Activated T-helper 1 cell treated with anti-CD3 and anti-CD28 coated beads, Interleukin-12 subunit alpha, Interleukin-12 subunit beta, Interleukin-2, Interleukin-4 antibody, amounts not matched to agents 30 ng/mL and 10 ng/mL and 1 ng/mL, durations not matched to agents 14 hours and 24 hours and 36 hours (primary cell): ENCODE data around the gene ANKRD2. TPM values are rescaled to one million over a fixed set of nuclear protein-coding genes. Genes with fewer than 3 reads are reported as not detected.

ENCODE experiments used
- DNase-seq: peaks from one replicate; pipeline ENCODE4 v3.0.0; 2021; ENCODE audit warnings: low spot score
- H3K27ac Mint-ChIP-seq: one replicate; pipeline ENCODE4 v1.8.0; 2021; ENCODE audit warnings: mild to moderate bottlenecking, mixed read lengths
- H3K27me3 Mint-ChIP-seq: one replicate; pipeline ENCODE4 v1.8.0; 2022; ENCODE audit warnings: mild to moderate bottlenecking, moderate library complexity, mixed read lengths; ENCODE audit not compliant: insufficient read depth
- H3K36me3 Mint-ChIP-seq: one replicate; pipeline ENCODE4 v1.8.0; 2021; ENCODE audit warnings: low read depth, mixed read lengths
- H3K4me1 Mint-ChIP-seq: one replicate; pipeline ENCODE4 v1.8.0; 2021; ENCODE audit warnings: low read depth, mixed read lengths
- H3K4me3 Mint-ChIP-seq: one replicate; pipeline ENCODE4 v1.8.0; 2021; ENCODE audit warnings: mild to moderate bottlenecking, moderate library complexity, mixed read lengths
- H3K9me3 Mint-ChIP-seq: one replicate; pipeline ENCODE4 v1.8.0; 2021; ENCODE audit warnings: mixed read lengths
- intact Hi-C: fragments of 100-400 bp; cut with micrococcal nuclease; formaldehyde crosslinking; loops from one replicate; pipeline ENCODE4 v1.15.1; 2024
- total RNA-seq: library from RNA; stranded (reverse); gene quantifications from 2 replicates; pipeline ENCODE4 v1.2.3, GENCODE V29; 2022

Gene ANKRD2
- total RNA-seq, 1 donor from 2014 or later: not detected

DNA sequence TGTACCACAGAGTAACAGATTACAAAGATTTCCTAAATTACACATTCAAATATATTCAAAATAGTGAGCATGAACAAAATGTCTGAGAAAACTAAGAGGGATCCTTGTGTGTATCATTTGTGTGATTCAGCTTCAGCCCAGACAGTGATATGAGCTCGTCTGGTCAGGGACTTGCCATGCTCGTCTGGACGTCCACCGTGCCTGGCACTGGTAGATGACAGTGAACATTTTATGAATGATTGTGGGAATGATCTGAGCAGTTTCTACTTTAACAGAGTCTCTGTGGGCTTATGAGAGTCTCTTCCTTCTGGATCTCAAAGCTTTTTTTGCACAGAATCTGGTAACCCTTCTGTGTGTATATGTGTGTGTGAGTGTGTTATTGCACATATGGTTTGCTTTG lies 34.2 kb upstream of the ANKRD2 start:
- Mint-ChIP-seq H3K4me3 (no peak overlapping the region), H3K36me3 (no peaks in the 10 kb centered on the region), H3K9me3 (no peaks in the 10 kb centered on the region), H3K27ac (no peak overlapping the region), H3K4me1 (peaks cover 16% of the 10 kb centered on the region), H3K27me3 (peaks cover 3% of the 10 kb centered on the region)
- DNase-seq: no peak
- intact Hi-C loops: no loop called here

DNA sequence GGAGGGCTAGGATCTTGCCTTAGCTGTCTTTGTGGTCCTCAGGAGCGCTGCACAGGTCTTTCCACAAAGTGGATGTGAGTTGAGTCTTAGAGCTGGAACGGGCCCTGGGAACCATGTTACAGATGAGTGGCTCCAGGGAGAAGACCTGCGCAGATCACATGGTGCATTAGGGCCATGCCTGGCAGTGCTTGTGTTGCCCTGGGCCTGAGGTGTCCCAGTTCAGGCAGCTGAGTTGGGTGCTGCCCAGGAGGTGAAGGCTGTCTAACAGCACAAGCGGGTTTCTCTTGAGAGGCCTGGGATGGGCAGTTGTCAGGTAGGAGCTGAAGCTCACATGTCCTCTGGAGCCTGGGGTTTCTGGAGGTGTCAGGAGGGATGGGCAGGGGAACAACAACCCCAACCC lies 33.7 kb upstream of the ANKRD2 start:
- no peak for DNase-seq
- Mint-ChIP-seq H3K27ac (no peak overlapping the region), H3K27me3 (peaks cover 2% of the 10 kb centered on the region), H3K4me3 (no peak overlapping the region), H3K36me3 (no peaks in the 10 kb centered on the region), H3K9me3 (no peaks in the 10 kb centered on the region), H3K4me1 (peaks cover 20% of the 10 kb centered on the region)
- intact Hi-C loops: no loop called here

DNA sequence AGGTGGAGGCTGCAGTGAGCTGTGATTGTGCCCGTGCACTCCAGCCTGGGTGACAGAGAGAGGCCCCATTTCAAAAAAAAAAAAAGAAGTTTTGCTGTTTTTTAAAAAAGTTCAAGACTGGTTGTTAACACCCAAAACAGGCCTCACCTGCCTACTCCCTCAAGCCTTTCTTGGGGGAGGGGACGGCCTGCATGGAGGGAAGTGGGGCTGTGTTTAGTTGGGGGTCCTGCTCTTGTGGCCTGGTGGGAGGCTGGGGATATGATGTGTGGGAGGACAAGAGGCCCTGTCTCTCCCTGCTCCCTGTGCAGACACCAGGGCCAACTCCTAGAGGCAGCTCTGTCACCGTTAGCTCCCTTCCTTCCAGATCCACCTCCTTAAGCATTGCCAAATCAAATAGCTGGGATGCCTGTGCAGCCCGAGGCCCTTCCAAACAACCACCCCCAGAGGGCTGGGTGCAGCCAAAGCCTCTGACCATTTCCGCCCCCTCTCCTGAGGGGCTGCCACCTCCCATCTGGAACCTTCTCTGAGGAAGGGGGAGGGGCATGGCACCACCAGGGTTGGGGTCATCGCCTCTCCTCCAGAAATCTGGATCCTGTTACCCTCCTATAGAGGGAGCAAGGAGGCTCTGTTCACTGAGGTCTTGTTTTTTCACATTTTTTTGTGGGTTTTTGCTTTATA lies 32.9 kb upstream of the ANKRD2 start:
- Mint-ChIP-seq H3K36me3 (no peaks in the 10 kb centered on the region), H3K4me3 (no peak overlapping the region), H3K27ac (peak overlapping the region; percentile 52), H3K27me3 (peaks cover 2% of the 10 kb centered on the region), H3K9me3 (no peaks in the 10 kb centered on the region), H3K4me1 (peaks cover 21% of the 10 kb centered on the region)
- intact Hi-C loops: no loop called here
- no peak for DNase-seq

DNA sequence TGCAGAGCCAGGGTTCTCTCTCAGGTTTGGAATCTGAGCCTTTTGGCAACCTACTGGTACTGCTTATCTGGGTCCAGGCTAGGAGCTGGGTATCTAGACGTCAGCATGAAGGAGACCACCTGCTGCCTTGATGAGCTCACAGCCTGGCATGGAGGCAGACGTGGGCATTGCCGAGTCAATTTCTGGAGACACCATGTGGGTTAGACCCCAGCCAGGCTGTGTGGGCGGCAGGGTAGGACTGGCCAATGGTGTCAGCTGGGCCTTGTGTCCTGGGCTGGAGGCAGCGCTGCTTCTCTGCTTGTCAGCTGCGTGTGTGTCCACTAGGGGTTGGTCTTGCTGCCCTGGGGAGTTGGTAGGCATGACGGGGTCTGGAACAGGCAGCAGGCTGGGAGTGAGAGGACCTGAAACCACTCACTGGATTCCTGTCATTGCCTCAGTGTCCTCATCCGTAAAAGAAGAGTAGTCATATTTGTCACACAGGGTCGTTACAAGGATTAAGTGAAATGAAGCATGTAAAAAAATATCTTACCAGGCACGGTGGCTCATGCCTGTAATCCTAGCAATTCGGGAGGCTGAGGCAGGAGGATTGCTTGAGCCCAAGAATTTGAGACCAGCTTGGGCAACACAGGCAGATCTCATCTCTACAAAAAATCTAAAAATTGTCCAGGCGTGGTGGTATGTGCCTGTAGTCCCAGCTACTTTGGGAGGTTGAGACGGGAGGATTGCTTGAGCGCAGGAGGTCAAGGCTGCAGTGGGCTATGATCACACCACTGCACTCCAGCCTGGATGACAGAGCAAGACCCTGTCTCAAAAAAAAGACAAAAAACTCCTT lies 31.7 kb upstream of the ANKRD2 start:
- Mint-ChIP-seq H3K4me1 (peaks cover 29% of the 10 kb centered on the region), H3K9me3 (no peaks in the 10 kb centered on the region), H3K27me3 (peaks cover 2% of the 10 kb centered on the region), H3K4me3 (no peak overlapping the region), H3K36me3 (no peaks in the 10 kb centered on the region), H3K27ac (no peak overlapping the region)
- intact Hi-C loops: no loop called here
- DNase-seq: no peak

DNA sequence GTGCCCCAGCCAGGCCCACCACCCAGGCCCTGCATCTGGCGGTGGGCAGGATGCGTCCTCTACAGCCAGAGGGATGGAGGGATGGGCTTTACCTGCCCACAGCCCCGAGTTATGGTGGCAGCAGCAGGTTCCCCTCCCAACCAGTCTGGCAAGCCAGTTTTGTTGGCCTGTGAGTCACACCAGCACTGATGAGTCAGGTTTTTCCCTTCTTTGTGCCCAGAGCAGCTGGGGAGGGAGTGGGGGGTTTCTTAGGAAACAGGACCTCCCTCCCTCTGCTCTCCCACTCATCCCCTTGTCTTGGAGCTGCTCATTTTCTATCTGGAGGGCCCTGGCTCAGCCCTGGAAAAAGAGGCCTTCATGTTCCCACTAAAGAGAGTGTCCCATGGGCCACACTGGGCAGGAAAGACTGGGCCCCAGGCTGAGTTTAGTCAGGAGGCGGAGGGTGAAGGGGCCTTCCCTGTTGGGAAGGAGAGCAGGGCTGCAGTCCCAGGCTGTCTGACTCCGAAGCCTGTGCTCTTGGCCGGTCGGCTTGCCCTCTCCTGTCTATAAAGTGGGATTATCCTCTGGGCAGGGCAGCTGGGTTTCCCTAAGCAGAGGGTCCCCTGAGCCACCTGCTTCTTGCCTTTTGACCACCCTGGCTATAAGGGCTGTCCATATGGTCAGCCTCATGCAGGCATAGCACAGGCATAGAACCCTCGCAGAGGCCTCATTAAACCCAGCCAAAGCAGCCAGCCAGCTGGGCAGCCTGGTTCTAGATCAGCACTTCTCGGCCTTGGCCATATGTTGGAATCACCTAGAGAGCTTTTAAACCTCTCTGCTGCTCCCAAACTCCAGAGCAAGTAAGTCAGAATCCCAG lies 30.2 kb upstream of the ANKRD2 start:
- H3K4me3 Mint-ChIP-seq: no peak overlapping the region
- peaks cover 29% of the 10 kb centered on the region for H3K4me1 Mint-ChIP-seq
- no peaks in the 10 kb centered on the region for H3K9me3 Mint-ChIP-seq
- H3K27me3 Mint-ChIP-seq: peaks cover 2% of the 10 kb centered on the region
- peak overlapping the region; percentile 85 for H3K27ac Mint-ChIP-seq
- intact Hi-C loops: loop anchor here (1.0 kb wide), 1 partner anchor 44 kb away; the partner anchor contains the start of genes MMS19 and UBTD1
- H3K36me3 Mint-ChIP-seq: no peaks in the 10 kb centered on the region
- DNase-seq: no peak

DNA sequence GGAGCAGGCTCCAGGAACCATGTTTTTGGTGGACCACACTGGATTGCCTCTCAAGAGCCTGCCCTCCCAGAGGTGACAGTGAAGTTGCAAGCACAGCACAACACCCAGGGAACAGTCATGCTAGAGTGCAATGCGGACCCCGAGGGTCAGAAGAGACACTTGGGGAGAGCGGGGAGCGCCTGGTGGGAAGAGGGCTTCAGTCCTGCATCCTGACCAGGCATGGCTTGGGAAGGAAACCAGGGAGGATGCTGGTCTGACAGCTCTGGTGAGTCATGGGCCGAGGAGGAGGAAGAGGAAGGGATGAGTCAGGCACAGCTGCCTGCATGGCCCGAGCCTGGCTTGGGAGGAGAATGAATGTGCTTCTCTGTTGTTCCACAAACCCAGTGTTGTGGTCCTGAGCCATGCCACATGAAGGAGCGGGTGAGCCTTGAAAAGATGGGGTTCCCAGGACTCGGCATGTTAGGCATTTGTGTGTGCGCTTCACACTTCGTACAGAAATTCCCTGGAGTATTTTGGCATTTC lies 29.5 kb upstream of the ANKRD2 start:
- intact Hi-C loops: no loop called here

DNA sequence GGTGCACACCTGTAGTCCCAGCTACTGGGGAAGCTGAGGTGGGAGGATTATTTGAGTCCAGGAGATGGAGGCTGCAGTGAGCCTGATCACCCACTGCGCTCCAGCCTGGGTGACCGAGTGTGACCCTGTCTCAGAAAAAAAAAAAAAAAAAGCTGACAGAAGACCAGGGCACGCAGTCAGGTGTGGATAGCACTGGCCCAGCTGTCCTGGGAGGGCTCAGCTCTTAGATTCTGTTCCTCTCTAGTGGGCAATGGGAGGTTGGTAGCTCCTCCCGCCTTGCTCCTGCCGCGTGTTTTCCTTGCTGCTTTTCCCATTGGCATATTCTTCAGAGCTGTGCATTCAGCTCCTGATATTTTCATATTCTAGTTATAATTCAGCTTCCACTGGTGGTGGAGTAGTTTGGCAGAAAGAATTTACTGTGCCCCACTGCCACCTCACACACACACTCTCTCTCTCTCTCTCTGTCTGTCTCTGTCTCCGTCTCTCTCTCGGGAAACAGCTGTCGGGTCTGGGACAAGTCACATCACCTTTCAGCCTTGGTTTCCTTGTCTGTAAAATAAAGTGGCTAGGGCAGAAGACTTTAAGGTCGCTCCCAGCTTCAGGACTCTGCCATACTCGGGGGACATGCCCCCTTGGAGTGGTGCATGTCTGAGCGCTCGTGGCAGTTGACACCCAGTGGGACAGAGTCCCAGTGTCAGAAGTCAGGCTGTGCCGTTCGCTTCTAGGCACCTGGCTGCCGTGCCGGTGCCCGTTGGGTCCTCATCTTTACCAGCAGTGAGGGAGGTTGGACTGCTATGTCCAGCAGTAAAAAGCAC lies 25.9 kb upstream of the ANKRD2 start:
- H3K27ac Mint-ChIP-seq: no peak overlapping the region
- no peaks in the 10 kb centered on the region for H3K27me3 Mint-ChIP-seq
- DNase-seq: no peak
- peaks cover 35% of the 10 kb centered on the region for H3K4me1 Mint-ChIP-seq
- H3K9me3 Mint-ChIP-seq: no peaks in the 10 kb centered on the region
- H3K4me3 Mint-ChIP-seq: no peak overlapping the region
- no peaks in the 10 kb centered on the region for H3K36me3 Mint-ChIP-seq
- intact Hi-C loops: no loop called here

More for the DNA sequence above, 29.5 kb upstream of the ANKRD2 start:
- peak overlapping the region; percentile 85 for H3K27ac Mint-ChIP-seq
- peak; percentile 14 for DNase-seq
- peaks cover 2% of the 10 kb centered on the region for H3K27me3 Mint-ChIP-seq
- peaks cover 32% of the 10 kb centered on the region for H3K4me1 Mint-ChIP-seq
- H3K36me3 Mint-ChIP-seq: no peaks in the 10 kb centered on the region
- no peaks in the 10 kb centered on the region for H3K9me3 Mint-ChIP-seq
- no peak overlapping the region for H3K4me3 Mint-ChIP-seq

DNA sequence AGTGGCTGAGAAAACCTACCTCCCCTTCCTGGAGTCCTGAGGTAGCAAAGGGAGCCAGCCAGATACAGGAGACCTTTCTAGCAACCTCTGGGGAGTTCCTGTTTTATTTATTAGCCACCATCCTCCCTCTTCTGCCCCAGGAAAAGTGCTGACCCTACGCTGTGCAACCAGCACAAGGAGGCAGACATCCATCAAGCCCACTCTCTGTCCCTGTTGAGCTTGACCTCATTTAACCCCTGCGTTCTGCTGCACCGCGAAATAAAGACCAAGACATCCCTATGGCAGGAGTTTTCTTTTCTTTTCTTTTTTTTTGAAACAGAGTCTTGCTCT lies 25.3 kb upstream of the ANKRD2 start:
- Mint-ChIP-seq H3K4me3 (no peak overlapping the region), H3K4me1 (peaks cover 31% of the 10 kb centered on the region), H3K27ac (no peak overlapping the region), H3K9me3 (no peaks in the 10 kb centered on the region), H3K36me3 (no peaks in the 10 kb centered on the region), H3K27me3 (no peaks in the 10 kb centered on the region)
- intact Hi-C loops: no loop called here
- no peak for DNase-seq

DNA sequence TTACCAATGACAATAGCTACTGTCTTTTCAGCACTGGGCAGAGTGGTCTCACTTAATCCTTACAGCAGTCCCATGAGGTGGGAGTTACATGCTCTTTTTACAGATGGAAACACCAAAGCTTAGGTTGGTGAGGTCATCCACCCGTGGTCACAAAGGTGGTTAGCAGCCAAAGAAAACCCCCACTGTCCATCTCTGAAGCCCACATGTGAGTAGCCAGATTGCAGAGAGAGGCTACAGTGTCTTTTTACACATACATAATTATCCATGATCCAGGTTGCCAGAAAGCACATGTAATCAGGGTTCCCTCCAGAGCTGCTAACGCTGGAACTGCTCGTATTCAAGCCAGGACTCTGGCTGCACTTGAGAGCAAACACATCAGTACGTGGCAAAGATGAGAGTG lies 24.6 kb upstream of the ANKRD2 start:
- intact Hi-C loops: no loop called here
- no peaks in the 10 kb centered on the region for H3K27me3 Mint-ChIP-seq
- no peaks in the 10 kb centered on the region for H3K36me3 Mint-ChIP-seq
- no peak overlapping the region for H3K27ac Mint-ChIP-seq
- no peaks in the 10 kb centered on the region for H3K9me3 Mint-ChIP-seq
- H3K4me1 Mint-ChIP-seq: peaks cover 23% of the 10 kb centered on the region
- no peak for DNase-seq
- H3K4me3 Mint-ChIP-seq: no peak overlapping the region

DNA sequence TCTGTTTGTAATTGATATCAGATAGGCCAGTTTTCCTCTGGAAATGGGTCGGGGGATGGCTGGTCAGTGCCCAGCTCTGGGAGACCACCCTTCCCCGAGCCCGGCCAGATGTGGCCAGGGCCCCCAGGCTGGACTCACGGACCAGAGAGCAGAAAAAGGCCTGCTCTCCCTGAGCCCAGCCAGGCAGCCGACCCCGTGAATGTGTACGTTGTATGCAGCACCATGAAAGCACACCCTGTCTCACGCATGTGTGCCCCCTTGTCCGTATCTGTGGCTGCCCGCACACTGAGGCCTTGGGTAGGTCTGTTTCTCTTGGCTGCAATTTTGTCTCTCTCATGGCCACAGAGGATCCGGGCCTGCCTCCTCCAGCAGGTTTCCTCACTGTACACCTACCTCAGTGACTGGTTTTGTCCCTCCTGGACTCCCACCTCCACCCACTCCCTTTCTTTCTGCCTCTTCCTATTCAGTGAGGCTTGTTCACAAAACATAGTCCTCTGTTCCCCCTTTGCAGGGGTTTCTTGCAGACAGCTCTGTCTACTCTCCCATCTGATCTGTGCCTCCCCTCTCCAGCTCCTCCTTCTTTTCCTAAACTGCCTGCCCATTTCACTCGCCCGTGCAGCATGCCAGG lies 23.6 kb upstream of the ANKRD2 start:
- intact Hi-C loops: no loop called here
- DNase-seq: no peak
- no peak overlapping the region for H3K27ac Mint-ChIP-seq

DNA sequence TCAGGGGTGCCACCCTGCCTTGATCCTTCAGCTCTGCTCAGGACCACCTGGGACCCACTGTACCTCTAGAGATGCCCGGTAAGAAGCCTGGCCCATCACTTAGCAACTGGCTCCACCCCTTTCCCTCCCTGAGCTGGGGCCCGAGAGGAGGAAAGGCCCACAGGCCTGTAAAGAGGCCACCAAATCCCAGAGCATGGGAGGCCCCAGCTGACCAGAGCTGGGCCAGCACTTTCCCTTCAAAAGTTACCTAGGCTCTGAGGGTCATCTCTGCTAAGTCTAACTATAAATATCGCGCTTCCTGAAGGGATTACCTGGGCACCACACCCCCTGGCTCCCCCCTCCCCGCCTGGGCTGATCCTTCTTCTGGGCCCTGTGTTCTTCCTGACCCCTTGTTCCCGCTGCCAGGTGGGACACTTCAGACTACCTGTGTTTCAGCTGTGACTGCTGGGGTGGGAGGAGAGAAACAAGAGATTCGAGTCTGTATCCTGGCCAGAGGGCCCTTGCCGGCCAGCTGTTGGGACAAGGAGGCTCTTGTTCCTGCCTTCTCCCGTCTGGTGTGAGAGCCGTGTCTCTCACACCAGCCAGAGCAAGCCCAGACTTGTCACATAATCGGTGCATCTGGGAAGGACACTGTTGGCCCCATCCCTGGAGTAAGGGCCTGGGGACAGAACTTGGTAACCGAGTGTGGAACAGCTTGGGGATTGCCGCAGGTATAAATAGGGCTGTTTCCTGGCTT lies 22.8 kb upstream of the ANKRD2 start:
- Mint-ChIP-seq H3K4me3 (no peak overlapping the region), H3K36me3 (no peaks in the 10 kb centered on the region), H3K4me1 (peaks cover 14% of the 10 kb centered on the region), H3K27me3 (no peaks in the 10 kb centered on the region), H3K9me3 (no peaks in the 10 kb centered on the region), H3K27ac (no peak overlapping the region)
- intact Hi-C loops: no loop called here
- DNase-seq: no peak

More for the DNA sequence above, 23.6 kb upstream of the ANKRD2 start:
- Mint-ChIP-seq H3K27me3 (no peaks in the 10 kb centered on the region), H3K4me3 (no peak overlapping the region), H3K36me3 (no peaks in the 10 kb centered on the region), H3K9me3 (no peaks in the 10 kb centered on the region), H3K4me1 (peaks cover 15% of the 10 kb centered on the region)
